ENCODE data around the gene FAAP20.

Gene FAAP20

DNA sequence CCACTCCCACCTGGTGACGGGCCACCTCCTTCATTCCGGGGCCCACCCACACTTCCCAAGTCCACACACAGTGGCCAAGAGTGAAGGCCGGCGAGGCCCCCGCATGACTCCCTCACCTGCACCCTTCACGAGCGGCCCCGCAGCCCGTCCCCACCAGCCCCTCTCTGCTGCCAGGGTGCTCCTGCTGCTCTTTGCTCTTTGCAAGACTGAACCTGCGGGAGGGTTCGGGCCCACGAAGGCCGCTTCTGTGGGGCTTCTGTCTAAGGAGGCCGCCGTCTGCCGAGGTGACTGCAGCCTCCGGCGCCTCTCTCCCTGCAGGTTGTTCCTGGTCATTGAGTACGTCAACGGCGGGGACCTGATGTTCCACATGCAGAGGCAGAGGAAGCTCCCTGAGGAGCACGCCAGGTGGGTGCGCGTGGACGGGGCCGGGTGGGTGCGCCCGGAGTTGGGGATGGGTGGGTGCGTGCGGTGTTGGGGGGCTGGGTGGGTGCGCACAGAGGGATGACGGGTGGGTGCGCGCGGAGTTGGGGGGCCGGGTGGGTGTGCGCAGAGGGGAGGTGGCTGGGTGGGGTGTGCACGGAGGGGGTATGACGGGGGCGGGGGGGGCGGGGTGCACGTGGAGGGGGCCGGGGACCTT is 25.3 kb downstream of the FAAP20 start:
- Histone ChIP-seq H3K9me3 (replicated peaks; ENCODE audit: insufficient read depth, low read length) (no peaks in the 10 kb centered on the region), H3K4me1 (ENCODE audit: low read length) (no peaks in the 10 kb centered on the region), H3F3A (ENCODE audit: insufficient read depth, low read length) (no peaks in the 10 kb centered on the region), H3K4me2 (ENCODE audit: low read depth, low read length) (no peak overlapping the region), H3K9me2 (replicated peaks; ENCODE audit: insufficient read depth, low read length) (no peaks in the 10 kb centered on the region), H3K4me3 (ENCODE audit: low read length) (no peak overlapping the region), H4K20me1 (ENCODE audit: insufficient read depth, low read length) (no peaks in the 10 kb centered on the region), H3K79me2 (ENCODE audit: low read length) (no peaks in the 10 kb centered on the region), H2AFZ (ENCODE audit: low read length) (no peak overlapping the region), H3K9ac (ENCODE audit: low read length) (no peak overlapping the region), H3K36me3 (replicated peaks; ENCODE audit: insufficient read depth, low read length) (no peaks in the 10 kb centered on the region), H3K27me3 (replicated peaks; ENCODE audit: insufficient read depth, low read length) (peaks cover 90% of the 10 kb centered on the region), H3K27ac (ENCODE audit: low read length) (no peak overlapping the region)
- no peak for DNase-seq
- TF ChIP-seq EZH2phosphoT487 (IDR thresholded peaks at IDR 0.05; ENCODE audit: low read length) (no peak), CTCF (IDR thresholded peaks at IDR 0.05; ENCODE audit: low read length) (no peak), EZH2 (optimal IDR thresholded peaks at IDR 0.05; ENCODE audit: low read depth, low read length) (no peak)

DNA sequence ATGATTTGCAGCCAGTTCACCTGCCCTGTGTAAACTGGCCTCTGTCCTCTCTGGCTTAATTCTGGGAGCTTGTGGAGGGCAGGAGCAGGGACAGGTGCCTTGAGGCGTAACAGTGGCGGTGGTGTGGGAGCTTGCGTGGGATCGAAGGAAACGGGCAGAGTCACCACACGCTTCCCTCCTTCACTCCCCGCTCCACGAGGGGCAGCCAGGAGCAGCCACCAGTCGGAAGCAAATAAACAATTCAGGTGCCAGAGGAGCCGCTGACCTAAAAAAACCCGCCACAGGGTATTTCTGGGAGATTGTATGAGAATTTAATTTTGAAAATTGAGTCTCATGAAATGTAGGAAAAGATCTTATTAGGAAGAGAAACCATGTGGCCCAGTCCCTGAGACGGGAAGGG is 26.0 kb downstream of the FAAP20 start:
- H2AFZ ChIP-seq (ENCODE audit: low read length): no peak overlapping the region
- no peaks in the 10 kb centered on the region for H3K9me3 ChIP-seq (replicated peaks; ENCODE audit: insufficient read depth, low read length)
- no peak overlapping the region for H3K4me2 ChIP-seq (ENCODE audit: low read depth, low read length)
- no peak overlapping the region for H3K4me3 ChIP-seq (ENCODE audit: low read length)
- no peaks in the 10 kb centered on the region for H3F3A ChIP-seq (ENCODE audit: insufficient read depth, low read length)
- no peak overlapping the region for H3K27ac ChIP-seq (ENCODE audit: low read length)
- TF ChIP-seq CTCF (IDR thresholded peaks at IDR 0.05; ENCODE audit: low read length) (no peak), EZH2phosphoT487 (IDR thresholded peaks at IDR 0.05; ENCODE audit: low read length) (no peak)
- no peak overlapping the region for H3K9ac ChIP-seq (ENCODE audit: low read length)
- no peaks in the 10 kb centered on the region for H3K36me3 ChIP-seq (replicated peaks; ENCODE audit: insufficient read depth, low read length)
- H3K27me3 ChIP-seq (replicated peaks; ENCODE audit: insufficient read depth, low read length): peaks cover 91% of the 10 kb centered on the region
- no peaks in the 10 kb centered on the region for H4K20me1 ChIP-seq (ENCODE audit: insufficient read depth, low read length)
- H3K79me2 ChIP-seq (ENCODE audit: low read length): no peaks in the 10 kb centered on the region
- no peaks in the 10 kb centered on the region for H3K9me2 ChIP-seq (replicated peaks; ENCODE audit: insufficient read depth, low read length)
- no peaks in the 10 kb centered on the region for H3K4me1 ChIP-seq (ENCODE audit: low read length)
- no peak for DNase-seq

DNA sequence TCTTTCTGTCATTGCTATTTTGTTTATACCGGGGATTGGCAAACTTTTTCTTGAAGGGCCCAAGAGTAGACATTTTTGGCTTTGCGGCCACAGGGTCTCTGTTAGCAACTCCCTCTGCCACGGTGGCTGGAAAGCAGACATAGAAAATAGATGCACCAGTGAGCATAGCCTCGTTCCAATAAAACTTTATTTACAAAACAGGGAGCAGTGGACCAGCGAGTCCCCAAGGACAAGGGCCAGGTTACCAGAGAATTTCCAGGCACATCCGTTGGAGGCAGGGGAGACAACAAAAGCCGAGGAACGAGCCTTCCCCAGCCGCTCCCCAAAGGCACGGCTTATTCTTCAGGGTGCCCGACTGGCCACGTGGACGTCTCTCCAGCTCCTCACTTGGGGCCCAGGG is 26.5 kb downstream of the FAAP20 start:
- H3K79me2 ChIP-seq (ENCODE audit: low read length): no peaks in the 10 kb centered on the region
- no peaks in the 10 kb centered on the region for H3K36me3 ChIP-seq (replicated peaks; ENCODE audit: insufficient read depth, low read length)
- no peak overlapping the region for H3K4me3 ChIP-seq (ENCODE audit: low read length)
- H3K27me3 ChIP-seq (replicated peaks; ENCODE audit: insufficient read depth, low read length): peaks cover 91% of the 10 kb centered on the region
- H3K4me2 ChIP-seq (ENCODE audit: low read depth, low read length): no peak overlapping the region
- H3K9me2 ChIP-seq (replicated peaks; ENCODE audit: insufficient read depth, low read length): no peaks in the 10 kb centered on the region
- TF ChIP-seq EZH2phosphoT487 (IDR thresholded peaks at IDR 0.05; ENCODE audit: low read length) (no peak), EZH2 (optimal IDR thresholded peaks at IDR 0.05; ENCODE audit: low read depth, low read length) (no peak), CTCF (IDR thresholded peaks at IDR 0.05; ENCODE audit: low read length) (no peak)
- no peak overlapping the region for H3K9ac ChIP-seq (ENCODE audit: low read length)
- H4K20me1 ChIP-seq (ENCODE audit: insufficient read depth, low read length): no peaks in the 10 kb centered on the region
- DNase-seq: no peak
- H3K9me3 ChIP-seq (replicated peaks; ENCODE audit: insufficient read depth, low read length): no peaks in the 10 kb centered on the region
- no peak overlapping the region for H3K27ac ChIP-seq (ENCODE audit: low read length)
- H3F3A ChIP-seq (ENCODE audit: insufficient read depth, low read length): no peaks in the 10 kb centered on the region
- H2AFZ ChIP-seq (ENCODE audit: low read length): no peak overlapping the region
- H3K4me1 ChIP-seq (ENCODE audit: low read length): no peaks in the 10 kb centered on the region
